Measurements from ENCODE around the gene BSPH1. TPM values are rescaled to one million over a fixed set of nuclear protein-coding genes. Genes with fewer than 3 reads are reported as not detected.

The BSPH1 gene
- total RNA-seq, 1 donor from 2014 or later = not detected

- H3K4me3 Mint-ChIP-seq = no peak overlapping the region
- no peak overlapping the region for H3K27ac Mint-ChIP-seq
- Histone ChIP-seq H3K9me3 (ENCODE audit: low read depth) (no peaks in the 10 kb centered on the region), H3K27ac (no peak overlapping the region), H3K27me3 (no peaks in the 10 kb centered on the region), H3K36me3 (no peaks in the 10 kb centered on the region), H4K20me1 (ENCODE audit: low read depth) (no peaks in the 10 kb centered on the region), H3K4me3 (no peak overlapping the region), H3K4me1 (no peaks in the 10 kb centered on the region), H3K4me2 (no peak overlapping the region), H3F3A (ENCODE audit: low read depth) (no peaks in the 10 kb centered on the region), H2AFZ (replicated peaks) (no peak overlapping the region), H3K9ac (no peak overlapping the region), H3K79me2 (ENCODE audit: low read depth) (no peaks in the 10 kb centered on the region)
- peaks cover 17% of the 10 kb centered on the region for H3K27me3 Mint-ChIP-seq (ENCODE audit: insufficient read depth, low read depth)
- H3K4me1 Mint-ChIP-seq = no peaks in the 10 kb centered on the region
- DNase-seq (ENCODE audit: low spot score) = no peak
- TF ChIP-seq EZH2phosphoT487 (IDR thresholded peaks at IDR 0.05) (no peak), EZH2 (IDR thresholded peaks at IDR 0.05) (no peak)
- TF ChIP-seq, protein P1, sequence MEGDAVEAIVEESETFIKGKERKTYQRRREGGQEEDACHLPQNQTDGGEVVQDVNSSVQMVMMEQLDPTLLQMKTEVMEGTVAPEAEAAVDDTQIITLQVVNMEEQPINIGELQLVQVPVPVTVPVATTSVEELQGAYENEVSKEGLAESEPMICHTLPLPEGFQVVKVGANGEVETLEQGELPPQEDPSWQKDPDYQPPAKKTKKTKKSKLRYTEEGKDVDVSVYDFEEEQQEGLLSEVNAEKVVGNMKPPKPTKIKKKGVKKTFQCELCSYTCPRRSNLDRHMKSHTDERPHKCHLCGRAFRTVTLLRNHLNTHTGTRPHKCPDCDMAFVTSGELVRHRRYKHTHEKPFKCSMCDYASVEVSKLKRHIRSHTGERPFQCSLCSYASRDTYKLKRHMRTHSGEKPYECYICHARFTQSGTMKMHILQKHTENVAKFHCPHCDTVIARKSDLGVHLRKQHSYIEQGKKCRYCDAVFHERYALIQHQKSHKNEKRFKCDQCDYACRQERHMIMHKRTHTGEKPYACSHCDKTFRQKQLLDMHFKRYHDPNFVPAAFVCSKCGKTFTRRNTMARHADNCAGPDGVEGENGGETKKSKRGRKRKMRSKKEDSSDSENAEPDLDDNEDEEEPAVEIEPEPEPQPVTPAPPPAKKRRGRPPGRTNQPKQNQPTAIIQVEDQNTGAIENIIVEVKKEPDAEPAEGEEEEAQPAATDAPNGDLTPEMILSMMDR (IDR thresholded peaks at IDR 0.05) = no peak
- no peaks in the 10 kb centered on the region for H3K9me3 Mint-ChIP-seq
- no peaks in the 10 kb centered on the region for H3K36me3 Mint-ChIP-seq
Observed at GRCh38 chr19:48023518-48023917, 31.5 kb upstream of the BSPH1 start.

DNA sequence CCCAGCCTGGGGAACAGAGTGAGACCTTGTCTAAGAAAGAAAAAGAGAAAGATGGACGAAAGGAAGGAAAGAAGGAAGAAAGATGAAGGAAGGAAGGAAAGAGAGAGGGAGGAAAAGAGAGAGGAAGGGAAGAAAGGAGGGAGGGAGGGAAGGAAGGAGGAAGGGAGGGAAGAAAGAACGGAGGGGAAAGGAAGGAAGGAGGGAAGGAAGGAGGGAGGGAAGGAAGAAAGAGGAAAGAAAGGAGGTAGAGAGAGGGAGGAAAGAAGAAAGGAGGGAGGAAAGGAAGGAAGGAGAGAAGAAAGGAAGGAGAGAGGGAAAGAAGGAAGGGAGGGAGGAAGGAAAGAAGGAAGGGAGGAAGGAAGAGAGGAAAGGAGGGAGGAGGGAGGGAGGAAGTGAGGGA lies 31.0 kb upstream of the BSPH1 start:
- no peak for TF ChIP-seq EZH2 (IDR thresholded peaks at IDR 0.05)
- TF ChIP-seq, protein P1 (IDR thresholded peaks at IDR 0.05) = no peak
- TF ChIP-seq EZH2phosphoT487 (IDR thresholded peaks at IDR 0.05) = no peak
- no peaks in the 10 kb centered on the region for H3K4me1 Mint-ChIP-seq

DNA sequence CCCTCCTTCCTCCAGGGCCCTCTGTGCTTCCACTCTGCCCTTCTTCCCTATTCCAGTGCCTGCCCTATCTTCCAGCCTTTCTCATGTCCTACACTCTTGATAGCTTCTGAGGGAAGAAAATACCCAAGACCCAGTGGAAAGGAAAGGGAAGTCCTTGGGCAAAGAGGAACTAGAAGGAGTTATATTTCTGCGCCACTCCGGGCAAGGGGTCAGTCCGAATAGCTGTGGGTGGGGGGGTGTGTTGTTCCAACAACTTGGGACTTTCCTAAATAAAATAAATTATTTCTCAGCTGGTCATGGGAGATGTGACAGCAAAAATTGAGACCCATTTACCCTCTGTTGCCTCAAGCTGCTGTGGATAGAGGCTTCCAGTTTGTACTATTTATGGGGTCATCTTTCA lies 28.7 kb upstream of the BSPH1 start:
- Mint-ChIP-seq H3K4me1 (no peaks in the 10 kb centered on the region), H3K9me3 (no peaks in the 10 kb centered on the region)

More for the DNA sequence above, 31.0 kb upstream of the BSPH1 start:
- Histone ChIP-seq H3K4me2 (no peak overlapping the region), H3K4me3 (no peak overlapping the region), H3K9me3 (ENCODE audit: low read depth) (no peaks in the 10 kb centered on the region), H2AFZ (replicated peaks) (no peak overlapping the region), H4K20me1 (ENCODE audit: low read depth) (no peaks in the 10 kb centered on the region), H3K27ac (no peak overlapping the region), H3K27me3 (no peaks in the 10 kb centered on the region), H3K9ac (no peak overlapping the region), H3K79me2 (ENCODE audit: low read depth) (no peaks in the 10 kb centered on the region), H3K36me3 (no peaks in the 10 kb centered on the region), H3F3A (ENCODE audit: low read depth) (no peaks in the 10 kb centered on the region), H3K4me1 (no peaks in the 10 kb centered on the region)
- Mint-ChIP-seq H3K4me3 (no peak overlapping the region), H3K9me3 (no peaks in the 10 kb centered on the region), H3K27ac (no peak overlapping the region), H3K27me3 (ENCODE audit: insufficient read depth, low read depth) (peaks cover 17% of the 10 kb centered on the region), H3K36me3 (no peaks in the 10 kb centered on the region)
- DNase-seq (ENCODE audit: low spot score) = no peak

More for the DNA sequence above, 28.7 kb upstream of the BSPH1 start:
- Histone ChIP-seq H3K4me3 (no peak overlapping the region), H3K27me3 (no peaks in the 10 kb centered on the region), H3K79me2 (ENCODE audit: low read depth) (no peaks in the 10 kb centered on the region), H3K36me3 (no peaks in the 10 kb centered on the region), H3F3A (ENCODE audit: low read depth) (no peaks in the 10 kb centered on the region), H2AFZ (replicated peaks) (no peak overlapping the region), H3K4me1 (no peaks in the 10 kb centered on the region), H3K9me3 (ENCODE audit: low read depth) (no peaks in the 10 kb centered on the region), H3K4me2 (no peak overlapping the region), H4K20me1 (ENCODE audit: low read depth) (no peaks in the 10 kb centered on the region), H3K27ac (no peak overlapping the region), H3K9ac (no peak overlapping the region)
- H3K27ac Mint-ChIP-seq = no peak overlapping the region
- H3K27me3 Mint-ChIP-seq (ENCODE audit: insufficient read depth, low read depth) = peaks cover 15% of the 10 kb centered on the region
- DNase-seq (ENCODE audit: low spot score) = no peak
- TF ChIP-seq EZH2phosphoT487 (IDR thresholded peaks at IDR 0.05) (no peak), EZH2 (IDR thresholded peaks at IDR 0.05) (no peak)
- TF ChIP-seq, protein P1 (IDR thresholded peaks at IDR 0.05) = no peak
- no peaks in the 10 kb centered on the region for H3K36me3 Mint-ChIP-seq
- no peak overlapping the region for H3K4me3 Mint-ChIP-seq
